Activated T-cell treated with anti-CD3 and anti-CD28 coated beads, Interleukin-2, amount 50 U/mL, for 48 hours (primary cell): ENCODE measurements around the gene RNF13.
"Not testable (repeated sequence)": the region's sequence is repeated elsewhere in the genome, so short reads cannot be mapped to it uniquely, and the experiment has no call there.

Source experiments
- DNase-seq, 2 experiments: peaks; one replicate each; pipeline ENCODE4 v3.0.0-alpha.2; 2020

The RNF13 gene

GRCh38 chr3:149801639-149802038, 11.4 kb upstream of the RNF13 start:
- no peak for DNase-seq

- DNase-seq = no peak
Measured at GRCh38 chr3:149806171-149806778, 6.7 kb upstream of the RNF13 start.

- DNase-seq = peak; percentile 60 to 68
Measured at GRCh38 chr3:149808209-149808829, 4.7 kb upstream of the RNF13 start.

GRCh38 chr3:149809699-149810098, 3.3 kb upstream of the RNF13 start:
- no peak for DNase-seq

- DNase-seq = no peak
Measured at GRCh38 chr3:149810846-149811245, 2.2 kb upstream of the RNF13 start.

GRCh38 chr3:149812165-149812605, 830 bp upstream of the RNF13 start:
- DNase-seq = no peak

GRCh38 chr3:149813367-149814281, 609 bp downstream of the RNF13 start:
- peak; percentile 34 to 37 for DNase-seq

GRCh38 chr3:149815321-149815720, 2.3 kb downstream of the RNF13 start:
- no peak for DNase-seq

- DNase-seq = no peak
Measured at GRCh38 chr3:149815728-149816127, 2.7 kb downstream of the RNF13 start.

- DNase-seq = no peak
Measured at GRCh38 chr3:149816311-149816710, 3.3 kb downstream of the RNF13 start.

GRCh38 chr3:149816986-149817385, 4.0 kb downstream of the RNF13 start:
- no peak for DNase-seq

GRCh38 chr3:149819432-149819831, 6.4 kb downstream of the RNF13 start:
- no peak for DNase-seq

- no peak for DNase-seq
Measured at GRCh38 chr3:149820183-149820582, 7.2 kb downstream of the RNF13 start.

GRCh38 chr3:149826636-149827035, 13.6 kb downstream of the RNF13 start:
- DNase-seq = no peak

- DNase-seq = no peak
Measured at GRCh38 chr3:149828390-149828789, 15.4 kb downstream of the RNF13 start.

- DNase-seq = not testable (repeated sequence)
Measured at GRCh38 chr3:149829631-149830030, 16.6 kb downstream of the RNF13 start.

- DNase-seq = no peak
Measured at GRCh38 chr3:149830902-149831301, 17.9 kb downstream of the RNF13 start.

GRCh38 chr3:149831321-149831720, 18.3 kb downstream of the RNF13 start:
- DNase-seq = no peak

- no peak for DNase-seq
Measured at GRCh38 chr3:149832086-149832485, 19.1 kb downstream of the RNF13 start.

- no peak for DNase-seq
Measured at GRCh38 chr3:149833241-149833640, 20.2 kb downstream of the RNF13 start.

- not testable (repeated sequence) for DNase-seq
Measured at GRCh38 chr3:149838491-149838890, 25.5 kb downstream of the RNF13 start.

GRCh38 chr3:149839469-149839868, 26.5 kb downstream of the RNF13 start:
- not testable (repeated sequence) for DNase-seq

GRCh38 chr3:149839896-149840295, 26.9 kb downstream of the RNF13 start:
- no peak for DNase-seq

- no peak for DNase-seq
Measured at GRCh38 chr3:149843502-149843901, 30.5 kb downstream of the RNF13 start.
